Epithelial cell of esophagus (primary cell): Measurements from ENCODE around the gene IGF2BP2.

Source experiments
- DNase-seq: peaks from one replicate; pipeline ENCODE4 v3.0.0; 2010; ENCODE audit warnings: low read depth
- H3K4me3 ChIP-seq: 2 replicates; pipeline ENCODE4 v1.5.1; 2011; ENCODE audit warnings: mild to moderate bottlenecking, low read length, control low read depth
- CTCF ChIP-seq: IDR thresholded peaks from 2 replicates; pipeline ENCODE4 v1.5.1; 2011; ENCODE audit warnings: low read depth, mild to moderate bottlenecking, low read length, control low read depth, inconsistent platforms; ENCODE audit not compliant: insufficient read depth; ENCODE audit errors: missing control alignments

IGF2BP2 gene

GRCh38 chr3:185715091-185715490, 109.8 kb downstream of the IGF2BP2 start:
- no peak for TF ChIP-seq CTCF
- no peak overlapping the region for H3K4me3 ChIP-seq
- peak; percentile 88 for DNase-seq

GRCh38 chr3:185714085-185714484, 110.8 kb downstream of the IGF2BP2 start:
- no peak for TF ChIP-seq CTCF
- no peak for DNase-seq
- H3K4me3 ChIP-seq, result no peak overlapping the region

GRCh38 chr3:185713015-185713414, 111.8 kb downstream of the IGF2BP2 start:
- DNase-seq, result no peak
- no peak overlapping the region for H3K4me3 ChIP-seq
- no peak for TF ChIP-seq CTCF

DNA sequence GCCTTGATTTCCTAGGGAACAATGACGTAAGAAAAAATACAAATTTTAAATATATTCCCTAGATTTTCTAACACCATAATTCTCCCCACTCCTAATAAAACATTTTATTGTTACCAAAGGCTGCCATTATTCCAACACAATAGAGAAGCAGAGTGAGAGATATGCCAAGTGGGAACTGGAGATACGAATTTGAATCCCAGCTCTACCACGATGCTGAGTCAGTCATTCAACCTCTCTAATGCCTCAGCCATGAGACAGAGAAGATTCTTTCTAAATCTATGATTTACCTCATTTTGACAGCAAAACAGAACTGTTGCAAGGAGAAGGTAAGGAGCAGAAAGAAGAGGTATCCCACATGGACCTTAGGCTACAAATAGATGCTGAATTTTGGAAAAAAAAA, 112.5 kb downstream of the IGF2BP2 start:
- TF ChIP-seq CTCF, result no peak
- DNase-seq, result peak; percentile 33
- no peak overlapping the region for H3K4me3 ChIP-seq

GRCh38 chr3:185711255-185711870, 113.5 kb downstream of the IGF2BP2 start:
- H3K4me3 ChIP-seq, result no peak overlapping the region
- peak; percentile 50 for DNase-seq
- TF ChIP-seq CTCF, result no peak

- DNase-seq, result no peak
- no peak overlapping the region for H3K4me3 ChIP-seq
- TF ChIP-seq CTCF, result no peak
Measured at GRCh38 chr3:185709251-185709955, 115.4 kb downstream of the IGF2BP2 start.

DNA sequence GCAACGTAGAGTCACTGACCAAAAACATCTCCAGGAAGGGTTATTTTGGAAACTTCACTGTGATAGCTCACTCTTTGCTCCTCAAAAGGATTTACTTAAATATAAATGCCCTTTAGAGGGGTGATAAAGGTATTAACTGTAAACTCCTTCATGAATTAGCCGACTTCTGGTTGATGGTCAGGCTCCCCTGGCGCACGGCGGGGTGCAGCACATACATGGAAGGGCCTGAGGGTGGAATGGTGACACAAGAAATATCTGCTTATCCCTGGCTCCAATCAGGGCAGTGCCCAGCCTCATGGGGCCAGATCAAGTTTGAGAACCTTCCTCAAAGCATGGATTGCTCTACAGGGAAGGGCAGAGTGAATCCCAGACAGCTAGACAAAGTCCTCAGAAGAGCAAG, 116.5 kb downstream of the IGF2BP2 start:
- no peak for TF ChIP-seq CTCF
- H3K4me3 ChIP-seq, result no peak overlapping the region
- DNase-seq, result no peak
